ENCODE results near the gene SLC25A23.

- TF ChIP-seq CTCF (IDR thresholded peaks at IDR 0.05): no peak
- TF ChIP-seq POLR2A (IDR thresholded peaks at IDR 0.05): no peak
Measured at GRCh38 chr19:6459262-6460098, at the start of gene SLC25A23.

Measured in ovary (tissue), 3 donors.